HG03558 (cell line): ENCODE data around the gene CCDC122.
"Not testable (repeated sequence)": the region's sequence is repeated elsewhere in the genome, so short reads cannot be mapped to it uniquely, and the experiment has no call there.

Source experiments
- ATAC-seq: cut with Tn5 transposase; IDR thresholded peaks from one replicate; pipeline ENCODE4 v1.9.1; 2021; ENCODE audit warnings: moderate number of reproducible peaks; ENCODE audit not compliant: unreplicated experiment; ENCODE audit errors: extremely low read depth

The CCDC122 gene

GRCh38 chr13:43877766-43878165, 1.8 kb downstream of the CCDC122 start:
- ATAC-seq = no peak

- no peak for ATAC-seq
These were observed 2.2 kb downstream of the CCDC122 start for GRCh38 chr13:43877326-43877725.

GRCh38 chr13:43876366-43876765, 3.2 kb downstream of the CCDC122 start:
- ATAC-seq = no peak

- ATAC-seq = no peak
These were observed 4.9 kb downstream of the CCDC122 start for GRCh38 chr13:43874504-43875092.

GRCh38 chr13:43872181-43872580, 7.4 kb downstream of the CCDC122 start:
- ATAC-seq = no peak

- no peak for ATAC-seq
These were observed 13.6 kb downstream of the CCDC122 start for GRCh38 chr13:43865892-43866291.

- no peak for ATAC-seq
These were observed 14.6 kb downstream of the CCDC122 start for GRCh38 chr13:43864921-43865320.

GRCh38 chr13:43861863-43862262, 17.7 kb downstream of the CCDC122 start:
- no peak for ATAC-seq

- no peak for ATAC-seq
These were observed 26.6 kb downstream of the CCDC122 start for GRCh38 chr13:43852923-43853404.

GRCh38 chr13:43850873-43851272, 28.7 kb downstream of the CCDC122 start:
- no peak for ATAC-seq

GRCh38 chr13:43848001-43848649, 31.4 kb downstream of the CCDC122 start:
- ATAC-seq = no peak

GRCh38 chr13:43846496-43847158, 32.9 kb downstream of the CCDC122 start:
- ATAC-seq = no peak

GRCh38 chr13:43838909-43839308, 40.6 kb downstream of the CCDC122 start:
- ATAC-seq = no peak

GRCh38 chr13:43835701-43836100, 43.8 kb downstream of the CCDC122 start:
- ATAC-seq = no peak

GRCh38 chr13:43831088-43831487, 48.5 kb downstream of the CCDC122 start:
- ATAC-seq = no peak

- no peak for ATAC-seq
These were observed 49.1 kb downstream of the CCDC122 start for GRCh38 chr13:43830497-43830881.

- ATAC-seq = not testable (repeated sequence)
These were observed 54.9 kb downstream of the CCDC122 start for GRCh38 chr13:43824656-43825055.

GRCh38 chr13:43822969-43823368, 56.6 kb downstream of the CCDC122 start:
- ATAC-seq = no peak

GRCh38 chr13:43816401-43816889, 63.1 kb downstream of the CCDC122 start:
- no peak for ATAC-seq

GRCh38 chr13:43815204-43815603, 64.3 kb downstream of the CCDC122 start:
- no peak for ATAC-seq

GRCh38 chr13:43808676-43809075, 70.9 kb downstream of the CCDC122 start:
- ATAC-seq = no peak
